Stimulated activated memory B cell treated with anti-CD40 and anti-IgM and Interleukin-4, amounts not matched to agents 10 μg/mL and 1 μg/mL and 100 μg/mL, for 72 hours (primary cell): ENCODE results near the gene PRKG1.
"Not testable (repeated sequence)": the region's sequence is repeated elsewhere in the genome, so short reads cannot be mapped to it uniquely, and the experiment has no call there.

ENCODE experiments used
- ATAC-seq: fragments of 150-1000 bp; cut with Tn5 transposase; 2 replicates; pipeline ENCODE4 v1.10.0; 2021
- H3K27ac Mint-ChIP-seq: one replicate; pipeline ENCODE4 v1.8.0; 2022; ENCODE audit warnings: mild to moderate bottlenecking, mixed read lengths
- H3K27me3 Mint-ChIP-seq: one replicate; pipeline ENCODE4 v1.8.0; 2022; ENCODE audit warnings: mixed read lengths
- H3K36me3 Mint-ChIP-seq: one replicate; pipeline ENCODE4 v1.8.0; 2022; ENCODE audit warnings: mixed read lengths
- H3K4me1 Mint-ChIP-seq: one replicate; pipeline ENCODE4 v1.8.0; 2022; ENCODE audit warnings: mixed read lengths
- H3K4me3 Mint-ChIP-seq: one replicate; pipeline ENCODE4 v1.8.0; 2022; ENCODE audit warnings: mild to moderate bottlenecking, moderate library complexity, mixed read lengths
- H3K9me3 Mint-ChIP-seq: one replicate; pipeline ENCODE4 v1.8.0; 2022; ENCODE audit warnings: mixed read lengths

PRKG1 gene

DNA sequence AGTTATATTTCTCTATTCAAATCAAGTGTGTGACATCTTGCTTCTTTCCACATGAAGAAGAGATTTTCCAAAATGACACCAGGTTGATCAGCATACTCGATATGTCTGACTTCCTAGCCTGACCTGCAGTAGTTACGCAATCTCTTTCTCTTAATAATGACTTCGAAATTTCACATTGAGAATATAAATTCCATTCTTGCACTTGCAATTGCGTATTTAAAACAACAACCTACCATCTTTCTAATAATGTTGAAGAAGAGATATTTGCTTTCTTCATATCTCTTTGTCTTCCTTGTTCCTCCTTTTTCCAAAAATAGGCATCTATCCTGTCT lies 348.8 kb downstream of the PRKG1 start:
- Mint-ChIP-seq H3K27me3 (peaks cover 8% of the 10 kb centered on the region), H3K27ac (no peak overlapping the region), H3K4me3 (no peak overlapping the region), H3K36me3 (no peaks in the 10 kb centered on the region), H3K9me3 (no peaks in the 10 kb centered on the region), H3K4me1 (peaks cover 6% of the 10 kb centered on the region)
- no peak for ATAC-seq

DNA sequence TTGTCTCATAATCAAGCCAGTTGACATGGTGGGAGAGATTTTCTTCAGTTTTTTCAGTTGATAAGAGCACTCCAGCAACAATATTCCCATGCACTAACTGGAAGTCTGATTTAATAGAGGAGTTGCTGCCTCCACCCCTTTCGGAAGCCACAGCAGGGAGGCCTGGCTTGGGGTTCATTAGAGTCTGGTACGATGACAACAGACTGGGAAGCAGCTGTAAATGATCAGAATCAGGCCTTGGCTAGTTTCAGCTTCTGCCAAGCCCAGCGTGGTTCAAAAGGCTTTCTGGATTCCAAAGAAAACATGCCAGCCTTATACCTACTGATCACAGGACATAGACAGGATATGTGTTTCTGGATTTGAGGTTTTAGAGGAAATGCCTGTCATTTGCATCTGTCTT lies 351.1 kb downstream of the PRKG1 start:
- no peaks in the 10 kb centered on the region for H3K36me3 Mint-ChIP-seq
- no peak overlapping the region for H3K27ac Mint-ChIP-seq
- H3K4me3 Mint-ChIP-seq = no peak overlapping the region
- peaks cover 8% of the 10 kb centered on the region for H3K27me3 Mint-ChIP-seq
- ATAC-seq = no peak
- H3K9me3 Mint-ChIP-seq = peaks cover 4% of the 10 kb centered on the region
- peaks cover 6% of the 10 kb centered on the region for H3K4me1 Mint-ChIP-seq

DNA sequence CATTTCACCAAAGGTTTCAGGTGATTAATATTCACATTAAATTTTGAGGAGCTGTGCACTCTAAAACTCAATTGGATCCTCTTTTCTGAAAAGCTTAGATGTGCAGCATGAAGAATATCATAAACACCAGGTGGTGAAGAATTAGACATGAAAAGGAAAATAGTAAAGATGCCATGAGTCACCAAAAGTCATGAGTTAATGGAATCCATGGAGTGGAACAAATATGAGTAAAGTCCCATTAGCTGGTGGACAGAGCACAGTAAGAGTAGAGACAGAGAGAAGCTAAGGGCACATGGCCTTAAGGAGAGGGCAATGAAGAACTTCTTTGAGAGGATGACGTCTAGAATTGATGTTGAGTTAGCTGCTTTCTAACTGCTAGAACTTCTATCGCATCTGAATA lies 353.5 kb downstream of the PRKG1 start:
- H3K27ac Mint-ChIP-seq = no peak overlapping the region
- H3K36me3 Mint-ChIP-seq = no peaks in the 10 kb centered on the region
- peaks cover 8% of the 10 kb centered on the region for H3K27me3 Mint-ChIP-seq
- no peak for ATAC-seq
- no peak overlapping the region for H3K4me3 Mint-ChIP-seq
- peaks cover under 1% of the 10 kb centered on the region for H3K4me1 Mint-ChIP-seq
- H3K9me3 Mint-ChIP-seq = peaks cover 4% of the 10 kb centered on the region

DNA sequence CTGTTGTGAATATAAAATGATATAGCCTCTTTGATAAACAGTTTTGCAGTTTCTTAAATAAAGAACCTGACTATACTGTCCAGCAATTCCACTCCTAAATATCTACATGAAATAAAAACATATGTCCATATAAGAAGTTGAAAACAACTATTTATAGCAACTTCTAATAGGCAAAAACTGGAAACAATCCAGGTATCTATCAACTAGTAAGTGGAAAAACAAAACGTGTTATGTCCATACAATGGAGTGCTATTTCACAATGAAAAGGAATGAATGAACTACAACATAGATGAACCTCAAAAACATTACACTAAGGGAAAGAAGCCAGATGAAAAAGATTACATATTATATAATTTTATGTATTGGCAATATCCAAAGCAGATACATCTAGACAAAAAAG lies 356.2 kb downstream of the PRKG1 start:
- ATAC-seq = no peak
- Mint-ChIP-seq H3K36me3 (no peaks in the 10 kb centered on the region), H3K4me1 (no peaks in the 10 kb centered on the region), H3K4me3 (no peak overlapping the region), H3K27ac (no peak overlapping the region), H3K9me3 (peaks cover 4% of the 10 kb centered on the region), H3K27me3 (peaks cover 8% of the 10 kb centered on the region)

DNA sequence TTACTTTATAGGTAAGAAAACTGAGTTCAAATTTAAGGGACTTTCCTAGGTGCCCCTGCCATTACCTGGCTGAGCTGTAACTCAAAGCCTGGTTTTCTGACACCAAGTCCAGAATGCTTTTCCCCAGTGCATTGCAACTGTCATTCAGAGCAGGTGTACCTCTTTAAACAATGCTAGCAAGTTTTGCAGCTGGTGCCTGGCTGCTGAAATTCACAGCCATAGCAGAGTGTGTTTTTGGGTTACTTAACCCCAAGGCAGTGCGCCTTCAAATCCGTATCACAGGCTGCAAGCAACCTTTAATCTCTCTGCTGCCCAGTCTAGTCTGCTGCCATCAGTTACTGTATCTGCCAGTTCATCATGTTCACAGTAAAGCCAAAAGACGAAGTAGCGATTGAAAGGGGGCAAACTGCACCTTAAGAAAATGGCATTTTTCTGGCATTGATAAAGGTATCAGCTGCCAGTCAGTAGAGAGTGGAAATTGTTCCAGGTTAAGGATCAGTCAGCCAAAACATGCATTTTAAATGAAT lies 359.7 kb downstream of the PRKG1 start:
- ATAC-seq = no peak
- Mint-ChIP-seq H3K4me3 (no peak overlapping the region), H3K27me3 (no peaks in the 10 kb centered on the region), H3K9me3 (peaks cover 4% of the 10 kb centered on the region), H3K27ac (no peak overlapping the region), H3K4me1 (no peaks in the 10 kb centered on the region), H3K36me3 (no peaks in the 10 kb centered on the region)

DNA sequence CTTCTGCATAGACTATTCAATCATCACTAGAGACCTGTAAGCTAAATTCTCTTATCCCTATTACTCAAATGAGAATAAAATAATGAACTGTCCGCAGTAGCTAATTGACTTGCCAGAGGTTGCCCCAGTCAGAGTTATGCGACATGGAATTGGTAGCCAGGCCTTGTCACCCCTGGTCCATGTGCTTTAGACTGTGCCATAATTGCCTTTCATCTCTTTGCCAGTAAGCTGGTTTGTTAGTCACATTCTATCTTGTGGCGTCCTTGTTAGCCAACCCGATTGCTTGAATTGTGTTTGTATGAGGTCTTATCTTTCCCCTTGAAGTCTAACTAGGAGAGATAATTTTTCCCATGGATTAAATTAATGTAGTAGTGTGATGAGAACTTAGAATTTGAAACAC lies 362.5 kb downstream of the PRKG1 start:
- H3K9me3 Mint-ChIP-seq = no peaks in the 10 kb centered on the region
- no peak for ATAC-seq
- H3K4me1 Mint-ChIP-seq = no peaks in the 10 kb centered on the region
- H3K4me3 Mint-ChIP-seq = no peak overlapping the region
- no peaks in the 10 kb centered on the region for H3K36me3 Mint-ChIP-seq
- no peaks in the 10 kb centered on the region for H3K27me3 Mint-ChIP-seq
- H3K27ac Mint-ChIP-seq = no peak overlapping the region

DNA sequence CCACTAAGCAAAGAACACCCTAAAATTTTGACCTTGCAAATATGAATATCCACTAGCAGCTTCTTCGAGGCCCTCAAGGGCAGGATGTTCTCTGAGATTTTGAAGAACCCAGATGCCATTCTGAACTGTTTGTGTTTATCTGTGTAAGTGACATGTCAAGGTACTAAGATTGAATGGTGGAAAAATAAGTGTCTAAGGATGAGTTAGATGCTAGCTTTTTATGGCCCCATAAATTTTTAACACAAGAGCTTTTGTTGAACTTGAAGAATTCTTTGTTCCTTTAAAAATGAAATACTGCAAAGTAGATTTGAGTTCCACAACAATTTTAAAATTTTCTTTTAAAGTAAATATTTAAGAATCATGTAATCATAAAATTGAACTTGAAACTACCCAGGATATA lies 365.4 kb downstream of the PRKG1 start:
- H3K9me3 Mint-ChIP-seq = no peaks in the 10 kb centered on the region
- no peak overlapping the region for H3K27ac Mint-ChIP-seq
- no peak overlapping the region for H3K4me3 Mint-ChIP-seq
- ATAC-seq = no peak
- no peaks in the 10 kb centered on the region for H3K27me3 Mint-ChIP-seq
- no peaks in the 10 kb centered on the region for H3K36me3 Mint-ChIP-seq
- no peaks in the 10 kb centered on the region for H3K4me1 Mint-ChIP-seq

DNA sequence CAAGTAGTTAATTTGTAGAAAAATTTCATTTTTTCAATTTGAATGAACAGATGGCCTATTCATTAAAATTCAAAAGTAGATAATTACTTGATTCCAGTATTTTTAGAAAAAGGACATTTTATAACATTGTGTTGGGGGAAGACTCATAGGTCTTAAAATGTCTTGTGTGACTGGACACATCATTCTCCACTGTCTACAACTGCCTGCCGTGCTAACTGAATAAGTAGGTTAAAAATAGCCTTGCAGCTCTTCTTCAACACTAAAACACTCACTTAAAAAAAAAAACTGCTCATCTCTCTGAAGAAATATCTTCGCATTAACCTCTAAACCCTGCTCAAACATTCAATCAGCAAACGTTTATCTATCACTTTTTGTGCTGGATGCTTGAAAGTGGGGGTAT lies 371.3 kb downstream of the PRKG1 start:
- Mint-ChIP-seq H3K27me3 (no peaks in the 10 kb centered on the region), H3K4me3 (no peak overlapping the region), H3K4me1 (no peaks in the 10 kb centered on the region), H3K36me3 (no peaks in the 10 kb centered on the region), H3K9me3 (no peaks in the 10 kb centered on the region), H3K27ac (no peak overlapping the region)
- ATAC-seq = no peak

DNA sequence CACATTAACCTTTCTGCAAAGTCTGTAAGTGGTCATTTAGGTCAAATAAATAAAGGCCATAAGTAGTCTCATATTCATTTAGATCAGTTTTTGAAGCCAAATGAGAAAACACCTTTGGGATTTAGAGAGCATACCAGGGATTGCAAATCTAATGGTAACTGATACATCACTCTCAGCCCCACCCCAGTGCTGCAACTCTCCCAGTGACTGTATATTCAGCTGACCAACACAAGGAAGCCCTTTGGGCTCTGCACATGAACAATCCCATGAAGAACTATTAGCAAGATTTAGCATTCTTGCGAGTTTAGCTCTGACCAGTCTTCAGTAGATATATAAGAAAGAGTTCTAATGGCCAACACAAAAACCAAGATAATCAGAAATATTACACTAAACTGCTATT lies 372.8 kb downstream of the PRKG1 start:
- H3K27me3 Mint-ChIP-seq = no peaks in the 10 kb centered on the region
- H3K4me3 Mint-ChIP-seq = no peak overlapping the region
- no peaks in the 10 kb centered on the region for H3K36me3 Mint-ChIP-seq
- ATAC-seq = no peak
- H3K9me3 Mint-ChIP-seq = no peaks in the 10 kb centered on the region
- H3K27ac Mint-ChIP-seq = no peak overlapping the region
- no peaks in the 10 kb centered on the region for H3K4me1 Mint-ChIP-seq

DNA sequence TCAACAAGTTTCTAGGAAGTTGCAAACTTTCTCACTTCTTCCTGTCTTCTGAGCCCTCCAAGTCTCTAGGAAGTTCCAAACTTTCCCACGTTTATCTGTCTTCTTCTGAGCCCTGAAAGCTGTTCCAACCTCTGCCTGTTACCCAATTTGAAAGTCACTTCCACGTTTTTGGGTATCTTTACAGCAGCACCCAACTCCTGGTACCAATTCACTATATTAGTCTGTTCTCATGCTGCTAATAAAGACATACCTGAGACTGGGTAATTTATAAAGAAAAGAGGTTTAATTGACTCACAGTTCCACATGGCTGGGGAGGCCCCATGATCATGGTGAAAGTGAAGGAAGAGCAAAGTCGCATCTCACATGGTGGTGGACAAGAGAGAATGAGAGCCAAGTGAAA lies 381.5 kb downstream of the PRKG1 start:
- H3K27me3 Mint-ChIP-seq, H3K27ac Mint-ChIP-seq, H3K36me3 Mint-ChIP-seq, H3K9me3 Mint-ChIP-seq, H3K4me1 Mint-ChIP-seq, H3K4me3 Mint-ChIP-seq, ATAC-seq: not testable (repeated sequence)

DNA sequence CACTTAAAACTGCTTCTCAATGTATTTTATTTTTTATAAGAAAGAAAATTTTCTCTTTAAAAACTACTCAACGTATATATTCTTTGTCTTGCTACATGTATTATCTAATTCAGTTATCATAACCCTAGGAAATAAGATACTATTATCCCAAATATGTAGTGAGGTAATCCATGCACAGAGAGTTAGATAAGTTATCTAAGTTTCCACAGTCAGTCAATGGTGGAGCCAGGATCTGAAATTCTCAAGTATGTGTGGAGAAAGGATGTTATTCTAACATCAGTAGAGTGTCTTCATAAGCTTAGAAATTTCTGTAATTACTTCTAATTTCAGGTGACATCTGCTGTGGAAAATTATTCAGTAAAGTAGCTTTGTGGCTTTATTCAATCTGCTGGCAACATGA lies 385.2 kb downstream of the PRKG1 start:
- Mint-ChIP-seq H3K27me3 (no peaks in the 10 kb centered on the region), H3K27ac (no peak overlapping the region), H3K4me1 (no peaks in the 10 kb centered on the region), H3K4me3 (no peak overlapping the region), H3K9me3 (peaks cover 6% of the 10 kb centered on the region), H3K36me3 (no peaks in the 10 kb centered on the region)
- ATAC-seq = no peak

DNA sequence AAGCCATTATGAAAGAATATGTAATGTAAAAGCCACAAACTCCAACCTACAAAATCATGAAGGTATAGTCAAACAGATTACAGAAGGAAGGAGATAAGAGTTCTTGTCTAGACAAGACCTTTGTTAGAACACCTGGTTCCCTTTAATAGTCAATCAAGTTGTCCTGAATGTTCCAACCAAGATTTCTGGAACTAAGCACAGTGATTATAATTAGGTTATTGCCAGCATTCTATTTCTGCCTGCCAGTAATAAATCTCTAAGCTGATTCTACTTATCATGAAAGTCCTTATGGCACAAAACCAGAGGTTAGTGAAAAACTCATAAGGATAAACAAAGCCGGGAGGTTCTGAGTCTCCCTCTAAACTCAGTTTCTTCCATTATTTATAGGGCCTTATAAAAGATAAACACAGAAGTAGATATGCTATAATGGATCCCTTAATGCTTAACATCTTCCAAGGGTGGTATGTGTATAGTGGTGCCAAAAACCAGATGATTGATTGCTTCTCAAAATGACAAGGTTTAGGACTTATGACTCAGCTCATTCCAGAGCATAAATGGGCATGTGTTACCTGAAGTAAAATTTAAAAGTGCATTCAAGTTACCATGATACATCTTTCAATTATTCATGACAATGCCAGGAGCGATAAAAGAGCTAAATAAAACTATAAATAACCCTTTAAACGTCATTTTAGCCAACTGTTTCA lies 387.9 kb downstream of the PRKG1 start:
- no peak overlapping the region for H3K4me3 Mint-ChIP-seq
- no peak overlapping the region for H3K27ac Mint-ChIP-seq
- H3K4me1 Mint-ChIP-seq = no peaks in the 10 kb centered on the region
- no peaks in the 10 kb centered on the region for H3K27me3 Mint-ChIP-seq
- no peaks in the 10 kb centered on the region for H3K9me3 Mint-ChIP-seq
- no peak for ATAC-seq
- H3K36me3 Mint-ChIP-seq = no peaks in the 10 kb centered on the region

DNA sequence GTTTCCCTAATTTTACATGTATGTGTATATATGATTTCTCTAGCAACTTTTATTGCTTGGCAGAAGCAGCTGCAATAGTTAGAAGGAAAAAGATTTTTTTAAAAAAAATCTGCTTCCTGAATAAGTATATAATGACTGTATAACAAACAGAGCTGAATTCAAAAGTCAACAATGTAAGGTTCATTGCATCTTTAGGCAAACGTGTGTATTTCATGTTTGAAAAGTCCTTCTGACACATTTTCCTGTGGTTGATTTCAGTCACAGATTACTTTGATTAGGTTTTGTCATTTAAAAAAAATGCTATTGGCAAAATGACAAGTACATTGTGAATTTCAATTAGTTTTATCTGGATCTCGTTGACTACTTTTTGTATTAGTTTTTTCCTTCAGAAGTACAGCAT lies 394.1 kb downstream of the PRKG1 start:
- Mint-ChIP-seq H3K36me3 (no peaks in the 10 kb centered on the region), H3K9me3 (no peaks in the 10 kb centered on the region), H3K27ac (no peak overlapping the region), H3K27me3 (no peaks in the 10 kb centered on the region), H3K4me3 (no peak overlapping the region), H3K4me1 (no peaks in the 10 kb centered on the region)
- ATAC-seq = no peak

DNA sequence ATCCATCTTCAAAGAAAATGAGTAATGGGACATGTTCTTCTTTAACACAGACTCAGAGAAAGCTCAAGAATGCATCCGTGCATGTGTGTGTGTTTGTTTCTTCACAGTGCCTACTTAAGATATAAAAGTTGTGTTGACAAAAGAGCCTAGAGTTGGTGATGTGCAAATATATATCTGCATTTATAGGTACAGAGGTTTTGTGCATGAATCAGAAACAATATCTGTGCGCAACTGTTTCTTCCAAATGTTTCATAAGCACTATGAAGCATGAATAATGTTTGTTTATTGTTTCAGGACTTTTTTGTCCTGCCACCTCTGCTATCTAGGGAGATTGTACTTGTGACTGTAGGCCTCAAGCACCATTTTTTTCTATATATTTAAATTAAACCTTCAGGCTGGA lies 395.4 kb downstream of the PRKG1 start:
- no peak for ATAC-seq
- Mint-ChIP-seq H3K4me3 (no peak overlapping the region), H3K4me1 (no peaks in the 10 kb centered on the region), H3K27me3 (no peaks in the 10 kb centered on the region), H3K27ac (no peak overlapping the region), H3K9me3 (no peaks in the 10 kb centered on the region), H3K36me3 (no peaks in the 10 kb centered on the region)

DNA sequence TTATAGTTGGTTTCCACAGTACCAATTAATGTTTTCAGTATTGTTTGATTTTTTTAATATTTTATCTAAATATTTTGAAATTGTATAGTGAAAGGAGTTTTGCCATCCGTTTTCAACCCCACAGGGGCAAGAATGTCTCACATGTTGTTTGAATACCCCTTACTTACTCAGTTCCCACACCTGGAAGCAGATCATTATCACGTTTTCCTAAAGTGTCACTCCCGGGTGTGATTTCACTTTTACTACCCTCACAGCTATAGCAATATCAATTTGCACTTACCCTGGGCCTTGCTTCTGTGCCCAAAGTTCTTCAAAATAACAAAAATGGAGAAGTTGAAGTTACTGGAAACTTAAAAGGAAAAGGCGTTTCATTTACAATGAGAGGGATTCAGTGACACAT lies 397.0 kb downstream of the PRKG1 start:
- H3K27ac Mint-ChIP-seq = no peak overlapping the region
- H3K9me3 Mint-ChIP-seq = no peaks in the 10 kb centered on the region
- no peak overlapping the region for H3K4me3 Mint-ChIP-seq
- no peaks in the 10 kb centered on the region for H3K27me3 Mint-ChIP-seq
- ATAC-seq = no peak
- H3K4me1 Mint-ChIP-seq = no peaks in the 10 kb centered on the region
- H3K36me3 Mint-ChIP-seq = no peaks in the 10 kb centered on the region

DNA sequence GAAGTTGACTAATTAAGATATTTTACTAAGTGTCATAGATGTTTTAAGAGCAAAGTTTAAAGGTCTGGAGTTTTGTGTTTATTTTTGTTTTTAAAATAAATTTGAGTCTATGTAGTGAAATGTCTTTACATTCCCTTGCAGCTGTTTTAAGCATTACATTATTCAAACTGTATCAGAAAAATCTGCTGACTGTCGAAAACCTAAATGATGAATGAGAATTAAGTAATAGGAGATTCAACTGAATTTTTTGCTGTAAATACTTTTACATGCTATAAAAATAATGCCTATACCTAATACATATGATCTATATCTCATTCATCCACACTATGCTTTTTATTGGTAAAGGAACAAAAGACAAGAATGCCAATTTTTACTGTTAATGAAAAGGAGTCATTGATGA lies 397.9 kb downstream of the PRKG1 start:
- Mint-ChIP-seq H3K27me3 (no peaks in the 10 kb centered on the region), H3K4me3 (no peak overlapping the region), H3K9me3 (peaks cover 2% of the 10 kb centered on the region), H3K4me1 (no peaks in the 10 kb centered on the region), H3K27ac (no peak overlapping the region), H3K36me3 (no peaks in the 10 kb centered on the region)
- ATAC-seq = no peak

DNA sequence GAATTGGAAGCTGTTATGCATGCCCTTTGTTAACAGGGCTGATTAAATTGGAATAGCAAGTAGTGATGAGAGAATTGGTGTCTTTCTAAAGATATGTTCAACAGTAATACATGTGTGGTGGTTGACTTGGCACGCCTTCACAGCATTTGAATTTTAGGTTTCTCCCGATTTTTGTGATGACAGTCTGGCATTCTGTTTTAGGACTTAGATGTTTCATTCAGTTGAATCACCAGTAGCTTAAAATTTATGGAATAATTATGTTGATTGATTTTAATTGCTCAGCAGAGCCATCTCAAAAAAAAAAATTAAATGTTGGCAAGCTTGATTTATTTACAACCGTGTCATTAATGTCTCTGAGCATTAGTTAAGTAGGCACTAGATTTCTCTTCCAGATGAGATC lies 405.4 kb downstream of the PRKG1 start:
- no peaks in the 10 kb centered on the region for H3K36me3 Mint-ChIP-seq

More for the DNA sequence above, 405.4 kb downstream of the PRKG1 start:
- H3K9me3 Mint-ChIP-seq = peaks cover 3% of the 10 kb centered on the region
- no peak for ATAC-seq
- H3K4me1 Mint-ChIP-seq = no peaks in the 10 kb centered on the region
- no peak overlapping the region for H3K27ac Mint-ChIP-seq
- no peaks in the 10 kb centered on the region for H3K27me3 Mint-ChIP-seq
- no peak overlapping the region for H3K4me3 Mint-ChIP-seq
